IMR-90 (cell line): ENCODE measurements around the gene THOP1. TPM values are rescaled to one million over a fixed set of nuclear protein-coding genes. Genes with fewer than 3 reads are reported as not detected.

Source experiments
- ATAC-seq: fragments of 200-7000 bp; cut with Tn5 transposase; 2 replicates; pipeline ENCODE4 v1.9.1; 2020; ENCODE audit warnings: low read depth, mild to moderate bottlenecking, moderate library complexity
- BruUV-seq: library from RNA; stranded (reverse); fragments of 400-500 nt; replicated peaks from 2 replicates; lab custom pipeline; 2021; lab: Mats Ljungman, UMichigan
- CTCF ChIA-PET: fragments of 300-600 bp; formaldehyde crosslinking; extraction: SDS; loops from one replicate; lab custom pipeline; 2021; ENCODE audit warnings: antibody characterized with exemption; lab: Yijun Ruan, JAX
- POLR2A ChIA-PET: fragments of 300-600 bp; sonication (Branson Sonifier 250); formaldehyde crosslinking; loops from one replicate; lab custom pipeline; 2022; ENCODE audit warnings: antibody characterized with exemption; ENCODE audit not compliant: unreplicated experiment; lab: Charles Lee
- DNase-seq: peaks from one replicate; pipeline ENCODE4 v3.0.0; 2013
- H2AFZ ChIP-seq: replicated peaks from 2 replicates; pipeline ENCODE3; 2013; ENCODE audit warnings: low read length, mild to moderate bottlenecking; ENCODE audit not compliant: poor library complexity
- H2AK5ac ChIP-seq: 2 replicates; pipeline ENCODE4 v1.6.1; 2013; ENCODE audit warnings: low read depth, low read length, inconsistent platforms
- H2AK9ac ChIP-seq: replicated peaks from 2 replicates; pipeline ENCODE3; 2013; ENCODE audit warnings: mild to moderate bottlenecking, low read depth, low read length, moderate library complexity; ENCODE audit not compliant: poor library complexity
- H2BK120ac ChIP-seq: 2 replicates; pipeline ENCODE4 v1.6.1; 2013; ENCODE audit warnings: low read depth, low read length, inconsistent platforms
- H2BK15ac ChIP-seq: 3 replicates; pipeline ENCODE4 v1.6.1; 2013; ENCODE audit warnings: low read depth, low read length, inconsistent platforms
- H2BK20ac ChIP-seq: 2 replicates; pipeline ENCODE4 v1.6.1; 2013; ENCODE audit warnings: low read depth, mild to moderate bottlenecking, inconsistent platforms, low read length, moderate library complexity
- H2BK5ac ChIP-seq: 2 replicates; pipeline ENCODE4 v1.6.1; 2013; ENCODE audit warnings: mild to moderate bottlenecking, low read depth, low read length, inconsistent platforms; ENCODE audit not compliant: poor library complexity, severe bottlenecking
- H3K14ac ChIP-seq: replicated peaks from 2 replicates; pipeline ENCODE4 v1.6.1; 2013; ENCODE audit warnings: low read depth, low read length, inconsistent platforms
- H3K18ac ChIP-seq: 2 replicates; pipeline ENCODE4 v1.6.1; 2013; ENCODE audit warnings: low read depth, low read length, control low read depth
- H3K23ac ChIP-seq: 2 replicates; pipeline ENCODE4 v1.6.1; 2013; ENCODE audit warnings: low read depth, low read length, inconsistent platforms
- H3K27ac ChIP-seq: 2 replicates; pipeline ENCODE4 v1.5.1; 2013; ENCODE audit warnings: mild to moderate bottlenecking, control low read depth, low read length; ENCODE audit not compliant: insufficient read depth
- H3K27me3 ChIP-seq: 2 replicates; pipeline ENCODE4 v1.6.1; 2013; ENCODE audit warnings: low read length; ENCODE audit not compliant: control insufficient read depth, insufficient read depth
- H3K36me3 ChIP-seq: 2 replicates; pipeline ENCODE4 v1.6.1; 2013; ENCODE audit warnings: low read length, mixed read lengths; ENCODE audit not compliant: control insufficient read depth, insufficient read depth
- H3K4ac ChIP-seq: 2 replicates; pipeline ENCODE4 v1.6.1; 2013; ENCODE audit warnings: low read depth, low read length, inconsistent platforms
- H3K4me1 ChIP-seq: 2 replicates; pipeline ENCODE4 v1.6.1; 2013; ENCODE audit warnings: low read length, mixed read lengths; ENCODE audit not compliant: control insufficient read depth, insufficient read depth
- H3K4me2 ChIP-seq: 2 replicates; pipeline ENCODE4 v1.6.1; 2013; ENCODE audit warnings: low read depth, mild to moderate bottlenecking, control low read depth, low read length, moderate library complexity
- H3K4me3 ChIP-seq: 2 replicates; pipeline ENCODE4 v1.5.1; 2013; ENCODE audit warnings: low read depth, mild to moderate bottlenecking, control low read depth, low read length, moderate library complexity; ENCODE audit not compliant: insufficient read depth
- H3K56ac ChIP-seq: 2 replicates; pipeline ENCODE4 v1.6.1; 2013; ENCODE audit warnings: low read length, inconsistent platforms; ENCODE audit not compliant: insufficient read depth; ENCODE audit errors: extremely low read depth
- H3K79me1 ChIP-seq, 2 experiments: 2 replicates each; pipeline ENCODE4 v1.6.1; 2013; ENCODE audit warnings: low read length in 2 of 2, inconsistent platforms in 1 of 2, low read depth in 1 of 2
- H3K9ac ChIP-seq: 2 replicates; pipeline ENCODE4 v1.6.1; 2013; ENCODE audit warnings: low read depth, low read length, control low read depth
- H3K9me1 ChIP-seq: 2 replicates; pipeline ENCODE4 v1.6.1; 2013; ENCODE audit warnings: low read length, inconsistent platforms; ENCODE audit not compliant: insufficient read depth
- H3K9me3 ChIP-seq: 2 replicates; pipeline ENCODE4 v1.6.1; 2013; ENCODE audit warnings: low read length; ENCODE audit not compliant: control insufficient read depth, insufficient read depth
- H4K20me1 ChIP-seq: 2 replicates; pipeline ENCODE4 v1.6.1; 2013; ENCODE audit warnings: low read length, inconsistent platforms; ENCODE audit not compliant: insufficient read depth
- H4K5ac ChIP-seq: 2 replicates; pipeline ENCODE4 v1.6.1; 2013; ENCODE audit warnings: mild to moderate bottlenecking, low read depth, low read length, control low read depth
- H4K8ac ChIP-seq, 2 experiments: 2 replicates each; pipeline ENCODE4 v1.6.1; 2013; ENCODE audit warnings: low read depth in 2 of 2, low read length in 2 of 2, control low read depth in 1 of 2, inconsistent platforms in 1 of 2
- H4K91ac ChIP-seq: 2 replicates; pipeline ENCODE4 v1.6.1; 2013; ENCODE audit warnings: low read depth, low read length, inconsistent platforms; ENCODE audit not compliant: insufficient read depth
- BHLHE40 ChIP-seq: fragments of 150-350 bp; IDR thresholded peaks from 2 replicates; pipeline ENCODE4 v1.6.1; 2016; ENCODE audit warnings: mild to moderate bottlenecking, low read depth, low read length
- CEBPB ChIP-seq: IDR thresholded peaks from 2 replicates; pipeline ENCODE4 v1.6.1; 2012; ENCODE audit warnings: low read depth, low read length, improper control_type of control experiment
- CHD1 ChIP-seq: IDR thresholded peaks from 2 replicates; pipeline ENCODE4 v1.6.1; 2012; ENCODE audit warnings: low read depth, low read length, improper control_type of control experiment
- CTCF ChIP-seq: conservative IDR thresholded peaks from 2 replicates; pipeline ENCODE4 v1.5.1; 2012; ENCODE audit warnings: mild to moderate bottlenecking, low read depth, low read length, improper control_type of control experiment
- FOS ChIP-seq: fragments of 150-350 bp; IDR thresholded peaks from 2 replicates; pipeline ENCODE4 v1.6.1; 2016; ENCODE audit warnings: low read depth, low read length
- MAFK ChIP-seq: IDR thresholded peaks from 2 replicates; pipeline ENCODE4 v1.6.1; 2012; ENCODE audit warnings: low read depth, low read length, improper control_type of control experiment
- MAZ ChIP-seq: IDR thresholded peaks from 2 replicates; pipeline ENCODE4 v1.6.1; 2012; ENCODE audit warnings: low read depth, mild to moderate bottlenecking, low read length, improper control_type of control experiment, moderate library complexity, borderline replicate concordance
- MXI1 ChIP-seq: IDR thresholded peaks from 2 replicates; pipeline ENCODE4 v1.6.1; 2012; ENCODE audit warnings: low read depth, mild to moderate bottlenecking, low read length, moderate library complexity, borderline replicate concordance
- NFE2L2 ChIP-seq: fragments of 150-350 bp; IDR thresholded peaks from 2 replicates; pipeline ENCODE4 v1.6.1; 2016; ENCODE audit warnings: low read depth, mild to moderate bottlenecking, low read length
- POLR2A ChIP-seq: IDR thresholded peaks from 2 replicates; pipeline ENCODE4 v1.6.1; 2012; ENCODE audit warnings: mild to moderate bottlenecking, low read depth, low read length
- RAD21 ChIP-seq: IDR thresholded peaks from 2 replicates; pipeline ENCODE4 v1.6.1; 2012; ENCODE audit warnings: low read length, improper control_type of control experiment
- RFX5 ChIP-seq: IDR thresholded peaks from 2 replicates; pipeline ENCODE4 v1.8.0; 2012; ENCODE audit warnings: low read depth, mild to moderate bottlenecking, low read length, moderate library complexity
- SMC3 ChIP-seq: fragments of 150-350 bp; IDR thresholded peaks from 2 replicates; pipeline ENCODE4 v1.6.1; 2016; ENCODE audit warnings: low read depth, mild to moderate bottlenecking, antibody characterized with exemption, low read length, moderate library complexity
- USF2 ChIP-seq: fragments of 150-350 bp; IDR thresholded peaks from 2 replicates; pipeline ENCODE4 v1.6.1; 2017; ENCODE audit warnings: mild to moderate bottlenecking, antibody characterized with exemption, low read length, low read depth
- WGBS, 2 experiments: methylation state at CpG; one replicate each; pipeline versions ENCODE4 v1.1.5 to v1.1.7; 2013; ENCODE audit warnings: missing lambda C conversion rate in 2 of 2; ENCODE audit not compliant: insufficient read length in 1 of 2; ENCODE audit errors: extremely low coverage in 2 of 2; 5-methylcytosine and 5-hydroxymethylcytosine counted together
- dilution Hi-C: fragments of 300-500 bp; cut with HindIII; formaldehyde crosslinking; loops from one replicate; pipeline ENCODE4 v1.14.3; 2018; ENCODE audit warnings: low sequenced_read_pairs; ENCODE audit not compliant: unreplicated experiment
- in situ Hi-C: fragments of 300-500 bp; cut with MboI; formaldehyde crosslinking; loops from 3 replicates; pipeline ENCODE4 v1.14.3; 2019; ENCODE audit warnings: low sequenced_read_pairs, inconsistent platforms, mixed read lengths
- intact Hi-C: fragments of 100-400 bp; cut with micrococcal nuclease; formaldehyde crosslinking; loops from 2 replicates; pipeline ENCODE4 v1.10.0; 2022
- polyA plus RNA-seq, 3 experiments: library from polyadenylated mRNA; depleted of rRNA; stranded (reverse); fragments of >200 nt; gene quantifications; 2 replicates each; pipeline ENCODE4 v1.2.3, GENCODE V29; 2012; ENCODE audit warnings: low replicate concordance in 1 of 3
- total RNA-seq: library from RNA; depleted of rRNA; stranded (reverse); fragments of >200 nt; gene quantifications from 2 replicates; pipeline ENCODE4 v1.2.3, GENCODE V29; 2012

The THOP1 gene
- total and polyA plus RNA-seq, 2 of the 4 experiments (the other 2 are of a cell fraction): 57.5 to 91.9 TPM

- intact Hi-C loops: no loop called here
- Histone ChIP-seq H2BK15ac (no peak overlapping the region), H3K23ac (no peak overlapping the region), H3K27me3 (no peaks in the 10 kb centered on the region), H2AK9ac (no peak overlapping the region), H2BK20ac (no peak overlapping the region), H3K9ac (no peak overlapping the region), H3K36me3 (peaks cover 53% of the 10 kb centered on the region), H3K56ac (no peak overlapping the region), H3K18ac (no peak overlapping the region), H3K27ac (no peak overlapping the region), H2BK5ac (no peak overlapping the region), H3K14ac (no peak overlapping the region), H3K4me1 (peaks cover 2% of the 10 kb centered on the region), H3K4me2 (no peak overlapping the region), H3K79me1 (peaks cover 19 to 38% of the 10 kb centered on the region in 2 experiments), H4K20me1 (no peaks in the 10 kb centered on the region), H3K4me3 (no peak overlapping the region), H2AFZ (no peak overlapping the region), H4K91ac (no peak overlapping the region), H3K9me3 (peaks cover 87% of the 10 kb centered on the region), H4K5ac (no peak overlapping the region), H4K8ac (no peak overlapping the region), H2BK120ac (no peak overlapping the region), H2AK5ac (no peak overlapping the region), H3K4ac (no peak overlapping the region), H3K9me1 (no peaks in the 10 kb centered on the region)
- WGBS, 2 experiments: no CpG with 5 or more reads among the region's 3 CpGs
- ChIA-PET POLR2A (no interaction called here), CTCF (no interaction called here)
- dilution Hi-C loops: no loop called here
- DNase-seq (no peak), ATAC-seq (no peak)
- in situ Hi-C loops: no loop called here
- BruUV-seq: no TSS peak
- no peak for TF ChIP-seq SMC3
- TF ChIP-seq MXI1: no peak
- no peak for TF ChIP-seq USF2
- TF ChIP-seq POLR2A: no peak
- TF ChIP-seq RAD21: no peak
- no peak for TF ChIP-seq RFX5
- no peak for TF ChIP-seq CHD1
- no peak for TF ChIP-seq CEBPB
- TF ChIP-seq NFE2L2: no peak
- TF ChIP-seq MAZ: no peak
- TF ChIP-seq MAFK: no peak
- TF ChIP-seq FOS: no peak
- no peak for TF ChIP-seq BHLHE40
- TF ChIP-seq CTCF: no peak
Measured at GRCh38 chr19:2850256-2850925, 65.1 kb downstream of the THOP1 start.
